SJCRH30 (cell line): ENCODE measurements around the gene CDCA7. TPM values are rescaled to one million over a fixed set of nuclear protein-coding genes. Genes with fewer than 3 reads are reported as not detected.
"Not testable (repeated sequence)": the region's sequence is repeated elsewhere in the genome, so short reads cannot be mapped to it uniquely, and the experiment has no call there.

Experiments used
- DNase-seq, 2 experiments: peaks; one replicate each; pipeline ENCODE4 v3.0.0-alpha.2; 2015 to 2020
- H3K27ac ChIP-seq: fragments of 250-450 bp; sonication (Bioruptor Pico); 2 replicates; pipeline ENCODE4 v1.5.1; 2020; ENCODE audit warnings: mild to moderate bottlenecking, moderate library complexity
- H3K27me3 ChIP-seq: fragments of 250-450 bp; sonication (Bioruptor Pico); 2 replicates; pipeline ENCODE4 v1.5.1; 2020; ENCODE audit warnings: mild to moderate bottlenecking, moderate library complexity
- H3K36me3 ChIP-seq: fragments of 250-450 bp; sonication (Bioruptor Pico); 2 replicates; pipeline ENCODE4 v1.5.1; 2020; ENCODE audit warnings: mild to moderate bottlenecking, moderate library complexity
- H3K4me1 ChIP-seq: fragments of 250-450 bp; sonication (Bioruptor Pico); 2 replicates; pipeline ENCODE4 v1.5.1; 2020; ENCODE audit warnings: mild to moderate bottlenecking, moderate library complexity
- H3K4me3 ChIP-seq: fragments of 250-450 bp; sonication (Bioruptor Pico); 2 replicates; pipeline ENCODE4 v1.5.1; 2020; ENCODE audit warnings: mild to moderate bottlenecking, moderate library complexity
- H3K9me3 ChIP-seq: fragments of 250-450 bp; sonication (Bioruptor Pico); replicated peaks from 2 replicates; pipeline ENCODE4 v1.5.1; 2020; ENCODE audit warnings: mild to moderate bottlenecking, moderate library complexity
- total RNA-seq: library from RNA; depleted of rRNA; stranded (reverse); fragments of >200 nt; shearing (Covaris generic); gene quantifications from 2 replicates; pipeline ENCODE4 v1.2.3, GENCODE V29; 2014

Gene CDCA7
- total RNA-seq, 1 experiment from 2014 or later, result 76.9 TPM

DNA sequence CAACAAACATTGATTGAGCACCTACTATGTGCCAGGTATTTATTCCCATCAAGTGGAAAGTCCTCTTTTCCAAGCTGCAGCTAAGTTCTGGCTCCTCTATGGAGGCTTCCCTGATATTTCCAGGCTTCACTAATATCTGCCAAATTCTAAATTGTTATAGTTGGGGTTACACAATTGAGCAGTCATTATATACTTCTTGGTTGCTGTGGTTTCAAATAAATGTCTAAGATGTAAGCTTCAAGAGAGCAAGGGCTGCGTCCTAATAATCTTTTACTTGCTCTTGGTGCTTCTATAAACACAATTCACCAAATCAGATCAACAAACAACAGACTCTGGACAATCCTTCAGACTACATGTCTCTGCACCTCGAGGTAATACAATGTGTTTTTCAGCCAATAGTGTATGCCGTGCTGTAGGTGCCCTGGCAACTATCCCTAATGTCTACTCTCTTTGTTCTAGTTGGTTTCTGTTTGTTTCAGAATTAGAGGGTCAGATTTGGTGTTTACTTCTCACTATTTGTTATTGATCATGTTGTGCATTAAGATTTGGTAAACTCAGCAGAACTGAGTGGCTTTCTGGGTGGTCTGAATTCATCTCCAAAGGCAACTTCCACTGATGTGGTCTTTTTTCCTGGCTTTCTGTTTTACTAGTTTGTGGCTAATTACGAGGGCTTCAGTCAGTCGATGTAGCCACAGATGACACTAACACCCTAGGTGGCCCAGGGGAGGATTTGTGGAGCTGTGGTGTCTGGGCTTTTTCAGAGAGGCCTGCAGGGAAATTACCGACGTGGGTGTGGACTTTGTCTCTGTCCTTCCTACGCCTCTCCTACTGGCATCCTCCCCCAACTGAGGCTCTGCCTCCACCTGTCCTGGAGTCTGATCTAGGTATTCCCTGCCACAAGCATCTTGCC lies 50.4 kb downstream of the CDCA7 start:
- Histone ChIP-seq H3K36me3 (no peaks in the 10 kb centered on the region), H3K9me3 (no peaks in the 10 kb centered on the region), H3K4me1 (peaks cover 2% of the 10 kb centered on the region; the same call in 1 of the 2 replicates), H3K27me3 (no peaks in the 10 kb centered on the region), H3K27ac (no peak overlapping the region), H3K4me3 (no peak overlapping the region)
- peak; percentile 54 to 65 for DNase-seq

DNA sequence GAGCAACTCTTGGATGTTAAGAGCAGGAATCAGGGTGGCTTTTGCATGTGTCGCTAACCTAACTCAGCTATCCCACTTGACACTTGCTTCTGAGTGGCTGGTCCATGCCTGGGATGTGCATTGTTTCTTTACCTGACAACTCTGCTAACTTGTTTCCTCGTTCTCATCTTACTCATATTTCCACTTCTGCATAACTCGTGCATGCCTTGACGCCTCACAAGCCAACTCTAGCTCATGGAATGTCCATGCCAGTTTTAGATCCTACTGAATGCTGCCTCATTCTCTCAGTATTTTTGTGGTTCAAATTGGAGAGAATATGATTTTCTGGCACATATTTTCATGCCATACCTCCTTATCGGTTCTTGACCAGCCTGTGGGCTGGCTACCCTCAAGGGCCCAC lies 52.5 kb downstream of the CDCA7 start:
- Histone ChIP-seq H3K4me3 (no peak overlapping the region), H3K4me1 (peaks cover 2% of the 10 kb centered on the region; the same call in 1 of the 2 replicates), H3K36me3 (no peaks in the 10 kb centered on the region), H3K9me3 (no peaks in the 10 kb centered on the region), H3K27ac (no peak overlapping the region), H3K27me3 (no peaks in the 10 kb centered on the region)
- no peak for DNase-seq

DNA sequence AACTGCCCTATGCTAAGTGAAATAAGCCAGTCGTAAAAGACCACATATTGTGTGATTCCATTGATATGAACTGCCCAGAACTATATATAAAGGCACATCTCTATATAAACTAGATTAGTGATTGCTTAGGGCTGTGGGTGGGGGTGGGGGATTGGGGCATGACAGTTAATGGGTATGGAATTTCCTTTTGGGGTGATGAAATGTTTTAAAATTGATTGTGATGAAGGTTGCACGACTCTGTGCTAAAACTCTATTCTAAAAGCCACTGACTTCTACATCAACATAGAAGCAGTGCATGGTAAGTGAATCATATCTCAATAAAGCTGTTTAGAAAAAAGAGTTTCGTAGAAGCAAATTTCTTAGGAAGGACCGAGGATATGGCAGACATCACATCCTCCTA lies 53.0 kb downstream of the CDCA7 start:
- no peak for DNase-seq
- peaks cover 2% of the 10 kb centered on the region; the same call in 1 of the 2 replicates for H3K4me1 ChIP-seq
- H3K27me3 ChIP-seq, result no peaks in the 10 kb centered on the region
- H3K27ac ChIP-seq, result no peak overlapping the region
- H3K4me3 ChIP-seq, result no peak overlapping the region
- H3K36me3 ChIP-seq, result no peaks in the 10 kb centered on the region
- no peaks in the 10 kb centered on the region for H3K9me3 ChIP-seq

DNA sequence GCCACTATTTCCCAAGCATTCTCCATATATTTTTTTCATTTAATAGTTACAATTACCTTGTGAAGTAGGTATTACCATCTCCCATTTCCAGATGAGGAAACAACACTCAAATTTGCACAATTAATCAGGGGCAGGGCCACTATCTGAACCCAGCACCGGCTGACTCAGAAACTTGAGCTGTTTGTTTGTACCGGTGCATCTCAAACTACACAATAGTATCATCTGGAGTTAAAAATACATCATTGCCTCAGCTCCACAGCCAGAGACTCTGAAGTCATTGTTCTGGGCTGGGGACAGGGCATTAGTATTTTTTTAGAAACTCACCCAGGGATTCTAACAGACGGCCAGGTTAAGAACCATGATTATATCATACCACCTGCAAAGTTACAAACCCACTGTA lies 55.9 kb downstream of the CDCA7 start:
- H3K27ac ChIP-seq, result no peak overlapping the region
- H3K9me3 ChIP-seq, result no peaks in the 10 kb centered on the region
- no peak overlapping the region for H3K4me3 ChIP-seq
- H3K4me1 ChIP-seq, result peaks cover 6% of the 10 kb centered on the region; the same call in 1 of the 2 replicates
- H3K27me3 ChIP-seq, result no peaks in the 10 kb centered on the region
- DNase-seq, result no peak
- H3K36me3 ChIP-seq, result no peaks in the 10 kb centered on the region

DNA sequence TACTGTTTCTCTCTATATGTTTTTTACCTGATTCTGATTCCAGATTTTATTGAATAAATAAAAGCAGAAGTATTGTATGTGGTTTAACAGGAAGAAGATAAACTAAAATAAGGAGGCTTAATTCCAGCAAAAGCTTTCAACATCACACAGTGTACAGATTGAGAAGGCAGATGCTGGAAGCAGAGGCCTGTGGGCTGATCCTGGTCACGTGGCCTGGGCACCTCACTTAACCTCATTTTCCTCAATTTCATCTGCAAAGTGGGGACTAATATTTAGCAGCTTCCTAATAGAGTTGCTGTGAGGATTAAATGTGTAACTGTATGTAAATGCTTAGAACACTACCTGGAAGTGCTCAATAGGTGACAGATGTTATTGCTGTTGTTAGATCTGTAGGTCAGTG lies 58.0 kb downstream of the CDCA7 start:
- H3K4me3 ChIP-seq, result no peak overlapping the region
- H3K27me3 ChIP-seq, result no peaks in the 10 kb centered on the region
- no peaks in the 10 kb centered on the region for H3K36me3 ChIP-seq
- DNase-seq, result no peak
- peaks cover 5% of the 10 kb centered on the region; the same call in 1 of the 2 replicates for H3K4me1 ChIP-seq
- no peak overlapping the region for H3K27ac ChIP-seq
- no peaks in the 10 kb centered on the region for H3K9me3 ChIP-seq

DNA sequence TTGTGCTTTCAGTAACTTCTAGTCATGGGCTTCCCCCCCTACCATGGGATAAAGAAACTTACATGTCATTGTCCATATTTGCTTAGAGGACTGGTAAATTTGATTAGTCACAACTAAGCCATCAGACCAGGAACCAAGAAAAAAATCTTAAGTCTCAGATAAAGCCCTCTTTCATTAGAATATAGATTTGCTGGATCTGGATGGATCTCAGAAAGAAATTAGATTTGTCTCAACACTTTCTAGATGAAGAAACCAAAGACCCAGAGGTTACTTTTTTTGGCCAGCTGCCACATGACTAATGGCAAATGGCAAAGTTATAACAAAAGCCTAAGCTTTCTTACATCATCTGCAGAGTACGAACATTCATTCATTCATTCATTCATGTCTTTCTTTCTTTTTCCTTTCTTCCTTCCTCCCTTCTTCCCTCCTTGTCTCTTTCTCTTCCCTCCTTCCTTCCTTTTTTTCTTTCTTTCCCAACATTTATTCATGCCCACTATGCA lies 60.2 kb downstream of the CDCA7 start:
- peak; percentile 31 to 56 for DNase-seq
- Histone ChIP-seq H3K9me3 (no peaks in the 10 kb centered on the region), H3K4me3 (no peak overlapping the region), H3K27me3 (no peaks in the 10 kb centered on the region), H3K4me1 (peaks cover 5% of the 10 kb centered on the region; the same call in 1 of the 2 replicates), H3K36me3 (no peaks in the 10 kb centered on the region), H3K27ac (no peak overlapping the region)

DNA sequence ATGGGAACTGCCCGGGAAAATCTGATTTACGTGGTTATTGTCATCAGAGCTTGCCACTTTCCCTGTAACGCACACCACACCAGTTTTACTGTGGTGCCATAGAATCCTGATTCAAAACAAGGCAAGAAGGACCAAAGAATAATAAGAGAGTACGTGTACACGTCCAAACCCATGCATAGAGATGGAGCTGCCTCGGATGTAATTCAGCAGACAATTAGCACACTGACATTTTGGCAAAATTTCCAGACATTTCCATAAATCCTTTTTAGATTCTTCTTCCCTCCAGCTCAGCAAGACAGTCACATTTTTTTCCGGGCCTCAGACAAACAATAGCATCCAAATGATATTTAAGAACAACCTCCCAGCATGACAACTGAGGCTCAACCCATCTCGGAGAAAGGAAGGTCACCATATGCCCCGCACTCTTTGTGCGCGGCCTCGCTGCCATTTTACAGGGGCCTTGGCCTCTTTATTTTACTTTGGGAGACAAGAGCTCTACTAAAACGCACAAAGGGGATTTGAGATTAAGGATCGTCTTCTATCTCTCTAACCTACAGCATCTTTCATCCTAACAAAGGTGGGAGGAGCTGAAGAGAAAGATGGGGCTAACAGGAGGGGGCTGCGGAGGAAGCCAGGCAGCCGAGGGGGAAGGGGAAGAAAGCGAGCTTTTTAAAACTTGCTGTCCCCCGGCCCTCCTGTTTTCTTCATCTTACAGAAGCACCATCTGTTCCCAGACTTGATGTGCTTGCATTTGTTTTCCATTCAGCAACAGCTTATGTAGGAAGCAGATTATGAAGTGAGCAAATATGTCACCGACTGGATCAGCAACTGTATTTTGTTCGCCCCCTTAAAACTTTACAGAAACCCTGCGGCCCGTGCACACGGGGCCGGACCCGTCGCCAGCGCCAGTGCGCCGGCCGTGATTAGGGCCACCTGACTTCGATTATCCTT lies 61.0 kb downstream of the CDCA7 start:
- H3K4me1 ChIP-seq, result peaks cover 5% of the 10 kb centered on the region; the same call in 1 of the 2 replicates
- no peak for DNase-seq
- no peaks in the 10 kb centered on the region for H3K36me3 ChIP-seq
- H3K4me3 ChIP-seq, result no peak overlapping the region
- no peaks in the 10 kb centered on the region for H3K9me3 ChIP-seq
- H3K27me3 ChIP-seq, result no peaks in the 10 kb centered on the region
- no peak overlapping the region for H3K27ac ChIP-seq

DNA sequence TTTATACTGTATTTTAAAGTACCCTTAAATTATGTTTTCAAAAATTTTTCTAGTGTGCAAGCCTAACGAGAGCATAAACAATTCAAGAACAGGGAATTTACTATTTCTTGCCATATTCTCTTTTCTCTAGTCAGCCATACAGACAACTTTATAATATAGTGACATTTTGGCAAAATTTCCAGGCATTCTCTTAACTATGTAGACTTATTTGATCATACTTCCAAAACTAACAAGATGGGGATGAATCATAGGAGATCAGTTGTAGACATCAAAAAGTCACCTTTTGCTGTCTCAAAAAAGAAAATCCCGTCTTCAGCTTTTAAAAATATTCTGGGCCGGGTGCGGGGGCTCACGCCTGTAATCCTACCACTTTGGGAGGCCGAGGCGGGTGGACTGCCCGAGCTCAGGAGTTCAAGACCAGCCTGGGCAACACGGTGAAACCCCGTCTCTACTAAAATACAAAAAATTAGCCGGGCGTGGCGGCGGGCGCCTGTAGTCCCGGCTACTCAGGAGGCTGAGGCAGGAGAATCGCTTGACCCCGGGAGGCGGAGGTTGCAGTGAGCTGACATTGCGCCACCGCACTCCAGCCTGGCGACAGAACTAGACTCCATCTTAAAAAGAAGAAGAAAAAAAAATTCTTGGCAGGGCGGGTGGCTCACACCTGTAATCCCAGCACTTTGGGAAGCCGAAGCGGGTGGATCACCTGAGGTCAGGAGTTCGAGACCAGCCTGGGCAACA lies 61.9 kb downstream of the CDCA7 start:
- not testable (repeated sequence) for H3K4me3 ChIP-seq, H3K9me3 ChIP-seq, H3K36me3 ChIP-seq, H3K27ac ChIP-seq, H3K4me1 ChIP-seq, H3K27me3 ChIP-seq, DNase-seq

DNA sequence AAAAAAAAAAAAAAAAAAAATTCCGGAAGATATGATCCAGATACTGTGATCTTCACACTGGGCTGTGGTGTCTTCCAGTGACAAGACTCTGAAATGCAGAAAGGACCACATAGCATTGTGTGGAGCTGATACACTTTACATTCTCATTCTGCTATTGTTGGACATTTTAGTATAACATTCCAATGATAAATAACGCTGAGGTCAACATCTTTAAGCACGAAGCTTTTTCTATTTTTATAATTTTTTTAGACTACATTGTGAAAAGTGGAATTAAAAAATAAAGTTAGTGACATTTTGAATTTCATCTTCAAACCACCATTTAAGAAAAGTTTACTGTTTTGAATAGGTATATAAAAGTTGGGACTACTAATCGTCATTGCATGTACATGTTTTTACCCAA lies 62.7 kb downstream of the CDCA7 start:
- H3K4me1 ChIP-seq, result peaks cover 5% of the 10 kb centered on the region; the same call in 1 of the 2 replicates
- no peak overlapping the region for H3K27ac ChIP-seq
- no peaks in the 10 kb centered on the region for H3K9me3 ChIP-seq
- no peak overlapping the region for H3K4me3 ChIP-seq
- H3K36me3 ChIP-seq, result no peaks in the 10 kb centered on the region
- no peak for DNase-seq
- H3K27me3 ChIP-seq, result no peaks in the 10 kb centered on the region

DNA sequence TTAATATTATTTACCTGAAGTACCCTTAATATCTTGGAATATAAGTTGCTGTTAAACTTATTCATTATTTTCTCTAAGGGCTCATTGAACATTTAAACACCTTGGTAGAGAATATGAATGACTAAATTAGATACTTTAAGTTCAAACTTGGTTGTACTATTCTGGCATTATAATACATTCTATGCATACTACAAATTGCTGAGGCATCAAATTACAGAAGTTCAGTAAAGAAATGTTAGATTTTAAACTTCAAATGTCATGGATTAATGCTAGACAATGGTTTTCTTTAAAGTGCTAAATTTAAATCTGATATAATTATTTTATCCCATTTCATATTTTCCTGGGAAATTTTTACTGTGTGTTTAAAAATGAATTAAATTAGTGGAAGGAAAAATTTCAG lies 63.1 kb downstream of the CDCA7 start:
- Histone ChIP-seq H3K4me3 (no peak overlapping the region), H3K36me3 (no peaks in the 10 kb centered on the region), H3K4me1 (peaks cover 5% of the 10 kb centered on the region; the same call in 1 of the 2 replicates), H3K9me3 (no peaks in the 10 kb centered on the region), H3K27me3 (no peaks in the 10 kb centered on the region), H3K27ac (no peak overlapping the region)
- DNase-seq, result no peak
